ENCODE measurements around the gene ROBO1.
A peak's percentile ranks its signal among the peaks of the same experiment; 100 is the strongest.

Gene ROBO1

GRCh38 chr3:79012530-79012913 lies 755.3 kb downstream of the ROBO1 start:
- H3K4me3 ChIP-seq (ENCODE audit: low read depth, low read length), result no peak overlapping the region
- no peak for TF ChIP-seq CTCF (conservative IDR thresholded peaks at IDR 0.05; ENCODE audit: low read depth, low read length)
- peak; percentile 51 for DNase-seq (ENCODE audit: low read depth)

- no peak for TF ChIP-seq CTCF (conservative IDR thresholded peaks at IDR 0.05; ENCODE audit: low read depth, low read length)
- DNase-seq (ENCODE audit: low read depth), result no peak
- no peak overlapping the region for H3K4me3 ChIP-seq (ENCODE audit: low read depth, low read length)
These were observed 755.8 kb downstream of the ROBO1 start for GRCh38 chr3:79011821-79012529.

- no peak for TF ChIP-seq CTCF (conservative IDR thresholded peaks at IDR 0.05; ENCODE audit: low read depth, low read length)
These were observed 757.9 kb downstream of the ROBO1 start for GRCh38 chr3:79009861-79010260.

GRCh38 chr3:79006077-79006476 lies 761.7 kb downstream of the ROBO1 start:
- no peak for DNase-seq (ENCODE audit: low read depth)
- TF ChIP-seq CTCF (conservative IDR thresholded peaks at IDR 0.05; ENCODE audit: low read depth, low read length), result no peak
- no peak overlapping the region for H3K4me3 ChIP-seq (ENCODE audit: low read depth, low read length)

More at GRCh38 chr3:79009861-79010260, 757.9 kb downstream of the ROBO1 start:
- DNase-seq (ENCODE audit: low read depth), result no peak
- no peak overlapping the region for H3K4me3 ChIP-seq (ENCODE audit: low read depth, low read length)

GRCh38 chr3:79005084-79005483 lies 762.7 kb downstream of the ROBO1 start:
- TF ChIP-seq CTCF (conservative IDR thresholded peaks at IDR 0.05; ENCODE audit: low read depth, low read length), result no peak
- no peak overlapping the region for H3K4me3 ChIP-seq (ENCODE audit: low read depth, low read length)
- peak; percentile 30 for DNase-seq (ENCODE audit: low read depth)

- DNase-seq (ENCODE audit: low read depth), result no peak
- no peak for TF ChIP-seq CTCF (conservative IDR thresholded peaks at IDR 0.05; ENCODE audit: low read depth, low read length)
These were observed 763.8 kb downstream of the ROBO1 start for GRCh38 chr3:79003994-79004393.

More at GRCh38 chr3:79003994-79004393, 763.8 kb downstream of the ROBO1 start:
- no peak overlapping the region for H3K4me3 ChIP-seq (ENCODE audit: low read depth, low read length)
